HG03439 (cell line): ENCODE measurements around the gene SYPL2.

Experiments used
- ATAC-seq: cut with Tn5 transposase; IDR thresholded peaks from one replicate; pipeline ENCODE4 v1.9.1; 2021; ENCODE audit warnings: mild to moderate bottlenecking, moderate library complexity; ENCODE audit not compliant: unreplicated experiment

SYPL2 gene

GRCh38 chr1:109509176-109510134, 43.1 kb downstream of the SYPL2 start, which contains the start of gene AMIGO1:
Gene AMIGO1, minus strand, starts transcription at chr1:109509727. Its CDS starts 815 bp downstream, at chr1:109508912.
- peak; percentile 51 for ATAC-seq

DNA sequence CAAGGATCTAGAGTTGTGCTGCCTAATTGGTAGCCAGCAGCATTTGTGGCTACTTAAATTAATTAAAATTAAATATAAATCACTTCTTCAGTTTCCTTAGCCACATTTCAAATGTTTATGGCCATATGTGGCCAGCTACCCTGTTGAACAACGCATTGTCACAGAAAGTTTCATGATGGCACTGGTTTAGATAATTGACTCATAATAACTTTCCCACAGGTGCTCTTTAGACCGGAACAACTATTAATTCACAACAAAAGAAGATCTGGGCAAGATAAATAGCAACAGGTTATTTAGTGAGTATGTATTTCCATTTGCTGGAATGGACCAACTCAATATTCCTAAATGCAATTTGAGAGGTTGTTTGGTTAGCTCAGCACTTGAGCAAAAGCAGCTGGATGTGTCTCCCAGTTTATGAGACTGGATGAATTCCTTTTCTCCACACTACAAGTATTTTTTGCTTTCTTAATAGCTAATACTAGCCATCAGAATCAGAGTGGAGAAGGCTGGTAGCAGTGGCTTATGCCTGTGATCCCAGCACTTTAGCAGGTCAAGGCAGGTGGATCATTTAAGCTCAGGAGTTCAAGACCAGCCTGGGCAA, 46.9 kb downstream of the SYPL2 start:
- ATAC-seq, result no peak

DNA sequence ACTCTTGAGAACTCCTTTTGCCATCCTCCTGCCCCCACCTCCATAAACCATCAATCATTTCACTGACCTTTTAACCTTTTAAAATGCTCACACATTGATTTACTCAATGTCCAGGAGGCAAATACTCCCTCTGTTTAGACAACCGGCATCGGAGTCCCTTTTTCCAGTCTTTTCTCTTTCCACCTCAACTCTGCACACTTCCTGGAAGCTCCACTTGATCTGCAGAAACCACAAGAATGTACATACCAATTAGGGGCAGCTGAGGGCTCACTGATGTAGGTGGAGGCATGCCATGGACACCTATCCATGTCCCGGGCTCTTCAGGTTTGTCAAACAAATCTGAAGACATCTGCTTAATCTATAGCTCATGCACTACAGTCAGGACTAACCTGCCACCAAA, 48.5 kb downstream of the SYPL2 start:
- no peak for ATAC-seq

DNA sequence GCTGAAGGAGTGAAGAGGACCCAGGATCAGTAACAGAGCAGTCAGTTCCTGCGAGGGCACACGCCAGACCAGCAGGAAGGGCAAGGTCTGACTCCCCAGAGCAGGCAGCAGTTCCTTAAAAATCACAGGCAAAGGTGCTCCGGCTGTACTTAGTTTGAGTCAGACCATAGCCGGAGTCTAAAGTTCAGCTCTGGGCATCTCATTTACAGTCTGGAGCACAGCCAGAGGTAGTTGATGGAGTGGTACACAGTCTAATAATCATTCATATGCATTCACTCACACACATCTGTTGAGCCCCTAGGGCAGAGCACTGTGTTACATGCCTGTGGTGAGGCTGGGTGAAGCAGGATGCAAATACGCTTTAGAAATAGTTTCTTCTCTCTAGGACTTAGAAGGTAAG, 50.5 kb downstream of the SYPL2 start:
- no peak for ATAC-seq

DNA sequence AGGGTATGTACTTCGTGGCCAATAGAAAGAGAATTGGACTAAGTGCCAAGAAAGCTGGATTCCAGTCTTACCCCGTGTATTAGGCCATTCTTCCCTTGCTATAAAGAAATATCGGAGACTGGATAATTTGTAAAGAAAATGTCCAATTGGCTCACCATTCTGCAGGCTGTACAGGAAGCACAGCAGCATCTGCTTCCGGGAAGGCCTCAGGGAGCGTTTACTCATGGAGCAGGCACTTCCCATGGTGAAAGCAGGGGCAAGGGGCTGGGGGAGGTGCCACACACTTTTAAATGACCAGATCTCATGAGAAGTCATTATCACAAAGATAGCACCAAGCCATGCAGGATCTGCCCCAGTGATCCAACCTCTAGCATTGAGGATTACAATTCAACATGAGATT, 51.0 kb downstream of the SYPL2 start:
- ATAC-seq, result no peak

DNA sequence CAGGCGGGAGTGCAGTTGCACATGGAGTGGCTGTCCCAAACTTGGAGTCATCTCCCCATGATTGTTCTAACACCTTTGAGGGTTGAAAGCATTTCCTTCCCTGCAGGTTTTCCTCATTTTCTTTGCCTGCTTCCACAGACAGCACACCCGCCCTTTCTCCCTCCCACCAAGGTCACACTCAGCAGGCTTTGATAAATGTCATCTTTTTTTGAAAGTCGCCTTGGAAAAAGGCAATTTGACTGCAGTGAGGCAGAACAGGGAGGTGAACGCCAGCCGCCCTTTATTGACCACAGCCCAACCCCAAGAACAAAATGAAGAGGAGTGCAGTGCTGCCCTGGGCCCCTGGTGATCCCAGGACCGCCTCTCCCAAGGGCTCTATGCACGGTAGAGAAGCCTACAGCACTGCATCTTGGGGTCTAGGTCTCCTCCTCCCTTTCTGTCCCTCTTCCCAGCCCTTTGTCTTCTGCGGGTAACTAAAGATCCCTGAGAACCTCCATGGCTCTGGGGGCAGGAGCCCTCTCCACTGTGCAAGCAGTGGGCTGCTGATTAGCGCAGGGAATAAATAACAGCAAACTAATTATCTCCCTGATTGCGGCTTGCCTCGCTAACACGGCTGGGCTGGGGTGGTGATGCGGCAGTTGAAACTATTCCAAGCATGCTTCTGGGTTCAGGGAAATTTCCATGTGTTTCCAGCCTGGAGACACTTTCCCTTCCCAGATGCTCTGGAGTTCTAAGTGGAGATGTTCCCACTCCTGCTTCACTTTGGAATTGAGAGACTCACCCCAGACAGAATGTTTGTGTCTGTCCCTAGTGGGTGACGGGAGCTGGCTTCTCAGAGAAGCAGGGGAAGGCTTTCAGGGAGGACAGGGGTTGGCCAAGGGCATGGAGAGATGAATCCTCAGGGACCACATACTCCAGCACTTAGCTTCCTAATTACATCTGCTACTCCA, 54.9 kb downstream of the SYPL2 start:
- ATAC-seq, result no peak

- ATAC-seq, result no peak
These were observed 55.7 kb downstream of the SYPL2 start for GRCh38 chr1:109522026-109522425.

DNA sequence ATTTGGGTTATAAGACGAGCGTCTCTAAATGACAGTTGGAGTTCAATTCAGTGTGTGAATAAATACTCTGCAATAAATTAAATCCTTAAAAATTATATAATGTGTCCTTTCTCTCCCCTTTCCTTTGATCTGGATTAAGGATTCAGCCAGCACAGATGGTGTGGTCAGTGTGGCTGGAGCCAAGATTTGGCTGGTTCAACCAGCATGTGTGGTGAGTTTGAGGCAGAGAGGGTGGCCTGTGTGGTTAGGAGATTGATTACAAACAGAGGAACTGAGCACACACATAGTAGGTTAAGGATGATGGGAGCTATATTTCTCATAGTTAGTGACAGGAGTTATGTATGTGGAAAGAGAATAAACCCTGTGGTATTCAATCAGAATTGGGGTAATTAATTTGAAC, 57.4 kb downstream of the SYPL2 start:
- ATAC-seq, result no peak

DNA sequence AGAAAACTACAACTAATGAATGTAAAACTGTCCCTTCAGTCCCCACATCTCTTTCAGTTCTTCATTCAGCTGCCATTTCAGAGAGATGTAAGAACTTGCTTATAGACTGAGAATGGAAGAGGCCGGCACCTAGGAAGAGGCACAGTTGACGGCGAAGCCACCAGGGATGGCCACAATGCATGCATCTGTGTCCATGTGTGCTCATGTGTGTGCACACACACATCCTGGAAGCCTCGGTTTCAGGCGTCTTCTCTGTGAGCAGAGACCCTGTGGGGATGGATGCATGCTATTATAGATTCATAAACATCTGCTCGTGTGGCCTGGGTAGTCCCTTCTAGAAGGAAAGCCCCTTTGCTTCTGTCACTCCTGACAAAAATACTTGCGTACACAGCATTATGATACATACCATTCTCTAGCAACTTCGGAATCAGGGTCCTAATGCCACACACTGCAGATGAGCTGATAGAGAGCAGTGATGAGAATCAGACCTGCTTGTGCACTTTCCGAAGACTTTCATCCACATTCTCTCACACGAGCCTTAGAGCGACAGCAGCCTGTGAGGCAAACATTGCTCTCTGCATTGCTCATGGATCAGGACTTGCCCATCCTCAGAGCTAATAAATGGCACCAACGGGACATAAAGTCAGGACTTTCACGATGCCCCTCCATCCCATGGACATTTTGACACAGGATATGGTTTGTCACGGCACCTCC, 60.9 kb downstream of the SYPL2 start:
- ATAC-seq, result peak; percentile 46

DNA sequence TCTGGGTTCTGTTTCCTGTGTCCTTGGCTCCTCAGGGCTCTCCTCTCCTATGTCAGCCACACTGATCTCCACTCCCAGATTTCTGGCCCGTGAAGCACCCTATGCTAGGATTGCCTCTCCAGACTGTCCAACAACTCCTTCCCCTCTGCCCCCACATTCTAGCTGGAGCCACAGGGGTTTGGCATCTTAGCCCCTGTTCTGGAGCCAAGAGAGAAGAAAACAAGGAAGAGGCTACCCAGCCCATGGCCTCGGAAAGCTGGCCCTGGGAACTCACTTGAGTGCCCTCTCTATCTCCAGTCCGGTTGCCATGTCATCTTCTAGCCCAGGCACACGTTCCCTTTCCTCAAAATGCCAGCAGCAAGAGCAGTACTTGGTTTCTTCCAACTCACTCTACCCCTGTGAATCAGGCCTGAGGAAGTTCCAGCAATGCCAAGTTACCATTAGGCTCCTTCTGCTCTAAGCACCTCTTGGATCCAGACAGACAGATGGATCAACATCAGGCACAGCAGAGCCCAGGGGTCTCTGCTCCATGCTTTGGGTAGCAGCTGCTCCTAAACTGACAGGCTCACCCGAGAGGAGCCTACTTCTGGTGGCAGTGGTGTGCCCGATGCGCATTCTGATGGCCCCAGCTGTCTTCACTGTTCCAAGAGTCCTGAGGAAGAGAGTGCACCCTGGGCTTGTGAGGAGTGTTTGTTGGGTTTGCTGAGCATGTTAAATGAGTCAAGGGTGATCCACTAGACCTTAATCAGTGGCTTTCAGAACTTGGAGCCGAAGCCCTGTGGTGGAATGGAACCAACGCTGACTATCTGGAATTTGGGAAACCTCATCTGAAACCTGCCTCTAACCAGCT, 61.7 kb downstream of the SYPL2 start:
- ATAC-seq, result no peak

DNA sequence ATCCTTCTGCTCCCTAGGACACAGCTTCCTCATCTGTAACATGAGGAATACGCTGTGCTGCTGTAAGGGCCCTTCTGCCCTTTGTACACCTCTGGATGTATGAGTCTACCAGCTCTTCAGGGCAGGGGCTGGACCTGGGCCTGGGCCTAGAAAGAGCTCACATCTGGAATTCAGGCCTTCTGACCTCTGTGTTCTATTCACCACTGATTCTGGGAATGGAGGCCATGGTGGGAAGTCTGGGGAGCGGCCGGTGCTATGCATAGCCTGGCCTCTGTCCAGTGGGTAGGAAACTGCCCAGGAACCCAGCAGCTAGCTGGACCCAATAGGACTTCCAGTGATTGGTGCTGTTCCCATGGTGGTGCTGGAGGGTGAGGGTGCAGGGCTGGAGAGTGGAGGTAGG, 62.4 kb downstream of the SYPL2 start:
- no peak for ATAC-seq

DNA sequence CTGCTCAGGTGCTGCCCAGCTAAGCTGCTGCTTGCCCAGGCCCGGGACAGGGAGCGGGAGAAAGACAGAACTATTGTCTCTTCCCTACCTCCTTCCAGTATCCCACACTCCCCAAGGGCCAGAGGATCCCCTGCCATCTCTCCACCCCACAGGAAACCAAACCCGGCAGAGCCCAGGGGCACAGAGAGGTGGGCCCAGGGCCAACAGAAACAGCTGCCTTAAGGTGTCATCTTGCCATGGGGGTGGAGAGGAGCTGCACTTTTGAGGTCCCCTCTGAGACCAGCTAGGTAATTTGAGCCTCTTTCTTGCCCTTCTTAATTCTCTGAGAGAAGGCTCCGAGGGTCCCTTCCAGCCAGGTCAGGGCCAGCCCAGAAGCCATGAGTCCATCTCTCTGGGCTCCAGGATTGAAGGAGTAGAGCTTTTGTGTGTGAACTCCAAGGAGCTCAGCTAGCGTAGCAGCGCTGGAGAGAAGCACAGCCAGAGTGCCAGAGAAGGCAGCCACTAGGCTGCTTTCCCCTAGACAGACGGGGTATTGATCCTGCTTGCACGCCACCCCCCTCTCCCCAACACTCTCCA, 63.6 kb downstream of the SYPL2 start:
- ATAC-seq, result no peak

DNA sequence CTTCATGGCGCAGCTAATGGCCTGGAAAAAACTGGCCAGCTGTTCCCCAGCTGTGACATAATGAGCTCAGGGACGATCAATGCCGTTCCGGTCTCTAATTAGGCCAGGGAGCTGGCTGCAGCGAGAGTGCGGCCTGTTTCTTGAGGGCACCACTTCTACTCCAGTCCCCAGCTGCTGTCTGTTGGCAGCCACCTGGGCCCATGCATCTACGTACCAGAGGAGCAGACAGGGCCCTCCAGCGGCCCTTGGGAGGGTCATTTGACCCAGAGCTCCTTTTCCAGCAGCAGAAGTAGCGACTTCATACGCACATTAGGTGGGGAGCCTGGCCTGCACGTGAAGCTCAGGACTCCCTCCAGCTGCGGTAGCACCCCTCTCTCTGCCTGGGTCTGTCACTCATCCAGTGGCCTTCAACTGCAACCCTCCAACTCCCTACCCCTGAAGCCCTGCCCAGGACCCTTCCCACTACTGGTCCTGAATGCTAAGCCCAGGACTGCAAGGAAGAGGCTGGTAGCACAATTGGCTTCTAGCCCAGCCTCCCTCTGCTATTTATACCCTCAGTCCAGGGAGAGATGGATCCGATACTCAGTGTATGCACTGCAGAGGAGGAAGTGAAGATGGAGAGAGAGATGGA, 64.2 kb downstream of the SYPL2 start:
- ATAC-seq, result no peak

- no peak for ATAC-seq
These were observed 65.0 kb downstream of the SYPL2 start for GRCh38 chr1:109531380-109531779.
